Measurements from ENCODE around the gene PODXL.

PODXL gene

DNA sequence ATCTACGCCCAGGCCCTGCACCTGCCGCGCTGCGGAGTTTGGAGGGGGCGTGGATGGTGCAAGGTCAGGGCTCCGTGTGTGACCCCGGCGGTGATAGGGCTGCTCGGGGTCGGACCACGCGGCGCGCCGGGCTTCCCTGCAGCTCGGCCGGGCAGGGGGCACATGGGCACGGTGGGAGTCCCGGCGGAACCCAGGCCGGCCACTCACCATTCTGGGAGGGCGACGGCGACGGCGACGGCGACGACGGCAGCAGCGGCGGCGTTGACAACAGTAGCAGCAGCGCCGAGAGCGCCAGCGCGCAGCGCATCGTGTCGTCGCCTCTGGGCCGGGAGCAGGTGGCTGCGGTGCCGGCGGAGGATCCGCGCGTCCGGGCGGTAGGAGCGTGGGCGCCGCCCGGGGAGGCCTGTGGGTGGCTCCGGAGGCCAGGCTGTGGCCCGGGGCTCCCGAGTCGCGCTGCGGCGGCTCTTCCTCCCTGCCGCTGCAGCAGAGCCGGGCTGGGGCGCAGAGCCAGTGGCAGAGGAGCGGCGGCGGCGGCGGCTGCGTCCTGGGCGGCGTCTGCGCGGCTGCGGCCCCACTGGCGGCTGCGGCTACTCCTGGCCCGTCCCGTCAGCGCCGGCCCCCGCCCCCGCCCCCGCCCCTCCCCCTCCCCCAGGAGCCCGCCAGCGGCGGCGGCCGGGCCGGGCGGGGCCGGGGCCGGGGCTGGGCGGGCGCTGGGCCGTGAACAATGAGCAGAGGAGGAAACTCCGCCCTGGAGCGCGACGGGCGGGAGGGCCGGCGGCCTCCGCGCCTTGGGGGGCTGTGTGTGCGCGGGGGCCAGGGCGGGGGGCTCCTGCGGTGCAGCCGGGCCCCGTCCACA is at the start of gene PODXL:
PODXL (minus strand) TSS at position 576 of the 856 bp plus-strand sequence; CDS start at position 307, 269 bp downstream.
- no peak for DNase-seq (ENCODE audit: extremely low read depth, low read depth)
- peak within 1 kb of the TSS; percentile 41 for H3K4me3 ChIP-seq (replicated peaks; ENCODE audit: low read depth, low read length)

DNA sequence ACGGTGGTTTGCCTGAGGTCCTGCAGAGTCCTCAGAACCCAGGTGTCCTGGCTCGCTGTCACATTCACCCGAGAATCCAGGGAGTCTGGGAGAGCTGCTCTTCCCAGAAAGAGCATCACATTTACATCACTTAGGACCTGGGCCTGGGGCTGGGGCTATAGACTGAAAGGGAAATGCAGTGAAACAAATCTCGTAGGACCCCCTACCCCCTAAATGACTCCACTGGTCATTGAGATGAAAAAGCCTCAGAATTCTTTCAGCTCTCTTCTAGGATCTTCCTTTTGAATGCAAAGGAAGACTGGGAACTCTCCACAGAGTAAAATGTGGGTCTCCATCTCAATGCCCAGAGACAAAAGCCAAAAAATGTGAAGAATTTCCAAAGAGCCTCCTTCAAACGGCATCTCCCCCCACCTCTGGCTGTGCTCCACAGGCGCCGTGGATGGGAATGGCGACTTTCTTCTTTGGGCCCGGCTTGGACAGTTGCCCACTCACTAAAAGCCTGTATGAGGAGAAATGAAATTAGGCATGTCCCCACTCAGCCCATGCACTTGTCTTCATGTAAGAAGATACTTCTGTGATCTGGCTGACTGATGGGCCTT is 49.0 kb upstream of the PODXL start:
- DNase-seq (ENCODE audit: extremely low read depth, low read depth), result no peak
- no peak overlapping the region for H3K4me3 ChIP-seq (replicated peaks; ENCODE audit: low read depth, low read length)
- TF ChIP-seq, protein P1, sequence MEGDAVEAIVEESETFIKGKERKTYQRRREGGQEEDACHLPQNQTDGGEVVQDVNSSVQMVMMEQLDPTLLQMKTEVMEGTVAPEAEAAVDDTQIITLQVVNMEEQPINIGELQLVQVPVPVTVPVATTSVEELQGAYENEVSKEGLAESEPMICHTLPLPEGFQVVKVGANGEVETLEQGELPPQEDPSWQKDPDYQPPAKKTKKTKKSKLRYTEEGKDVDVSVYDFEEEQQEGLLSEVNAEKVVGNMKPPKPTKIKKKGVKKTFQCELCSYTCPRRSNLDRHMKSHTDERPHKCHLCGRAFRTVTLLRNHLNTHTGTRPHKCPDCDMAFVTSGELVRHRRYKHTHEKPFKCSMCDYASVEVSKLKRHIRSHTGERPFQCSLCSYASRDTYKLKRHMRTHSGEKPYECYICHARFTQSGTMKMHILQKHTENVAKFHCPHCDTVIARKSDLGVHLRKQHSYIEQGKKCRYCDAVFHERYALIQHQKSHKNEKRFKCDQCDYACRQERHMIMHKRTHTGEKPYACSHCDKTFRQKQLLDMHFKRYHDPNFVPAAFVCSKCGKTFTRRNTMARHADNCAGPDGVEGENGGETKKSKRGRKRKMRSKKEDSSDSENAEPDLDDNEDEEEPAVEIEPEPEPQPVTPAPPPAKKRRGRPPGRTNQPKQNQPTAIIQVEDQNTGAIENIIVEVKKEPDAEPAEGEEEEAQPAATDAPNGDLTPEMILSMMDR (IDR thresholded peaks at IDR 0.05; ENCODE audit: low read depth, low read length, missing control alignments), result no peak

More for the DNA sequence above, at the start of gene PODXL:
- TF ChIP-seq, protein P1 (IDR thresholded peaks at IDR 0.05; ENCODE audit: low read depth, low read length, missing control alignments), result no peak

DNA sequence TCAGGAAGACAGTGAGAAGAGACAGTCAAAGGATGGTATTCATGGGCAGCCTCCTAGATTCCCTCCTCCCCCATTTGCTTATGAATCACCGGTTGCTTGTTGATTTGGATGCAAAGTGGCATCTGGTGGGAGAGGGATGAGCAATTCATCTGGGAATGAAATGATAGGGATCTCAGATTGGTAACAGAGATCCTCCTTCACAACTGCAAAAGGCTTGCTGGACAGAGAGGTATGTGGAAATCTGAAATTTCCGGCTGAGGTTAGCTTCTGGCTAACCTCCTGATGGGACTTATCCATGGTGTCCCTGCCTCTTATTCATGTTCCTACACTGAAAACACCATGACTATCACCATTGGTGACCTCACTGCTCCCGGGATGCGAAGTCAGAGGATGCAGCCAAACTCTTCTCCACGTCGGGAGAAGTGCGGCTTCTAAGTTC is 48.4 kb upstream of the PODXL start:
- DNase-seq (ENCODE audit: extremely low read depth, low read depth), result peak; percentile 43
- TF ChIP-seq, protein P1 (IDR thresholded peaks at IDR 0.05; ENCODE audit: low read depth, low read length, missing control alignments), result no peak
- H3K4me3 ChIP-seq (replicated peaks; ENCODE audit: low read depth, low read length), result no peak overlapping the region

DNA sequence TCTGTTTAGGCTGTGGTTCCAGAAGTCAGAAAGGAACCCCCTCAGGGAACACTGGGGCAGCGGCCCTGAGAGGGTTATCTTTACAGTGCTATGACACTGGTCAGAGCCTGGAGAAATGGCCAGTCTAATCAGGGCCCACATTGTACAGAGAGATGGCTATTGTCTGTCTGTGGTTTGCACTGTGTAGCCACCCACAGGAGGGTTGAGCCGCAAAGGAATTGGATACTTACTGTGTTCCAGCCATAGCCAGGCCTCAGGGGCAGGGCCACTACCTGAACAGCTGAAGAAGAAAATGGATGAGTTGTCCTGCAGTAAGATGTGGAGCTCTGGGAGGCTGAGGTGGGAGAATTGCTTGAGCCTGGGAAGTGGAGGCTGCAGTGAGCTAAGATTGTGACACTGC is 47.5 kb upstream of the PODXL start:
- no peak for DNase-seq (ENCODE audit: extremely low read depth, low read depth)
- TF ChIP-seq, protein P1 (IDR thresholded peaks at IDR 0.05; ENCODE audit: low read depth, low read length, missing control alignments), result no peak
- no peak overlapping the region for H3K4me3 ChIP-seq (replicated peaks; ENCODE audit: low read depth, low read length)

DNA sequence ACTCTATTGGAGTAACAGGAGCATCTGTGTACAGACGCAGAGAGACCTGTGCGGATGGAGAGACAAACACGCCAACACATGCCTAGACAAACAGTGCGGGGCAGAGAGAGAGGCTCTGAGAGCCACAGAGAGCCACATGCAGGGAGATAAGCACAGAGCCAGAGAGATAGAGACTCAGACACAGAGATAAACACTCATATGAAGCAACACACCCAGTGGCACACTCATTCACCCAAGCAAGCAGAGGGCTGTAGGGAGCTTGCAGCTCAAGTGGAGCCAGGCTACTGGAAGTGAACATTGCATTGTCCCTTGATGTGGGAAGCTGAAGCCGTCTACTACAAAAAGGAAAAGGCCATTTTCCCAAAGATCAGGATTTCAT is 46.6 kb upstream of the PODXL start:
- H3K4me3 ChIP-seq (replicated peaks; ENCODE audit: low read depth, low read length), result no peak overlapping the region
- TF ChIP-seq, protein P1 (IDR thresholded peaks at IDR 0.05; ENCODE audit: low read depth, low read length, missing control alignments), result no peak
- no peak for DNase-seq (ENCODE audit: extremely low read depth, low read depth)

DNA sequence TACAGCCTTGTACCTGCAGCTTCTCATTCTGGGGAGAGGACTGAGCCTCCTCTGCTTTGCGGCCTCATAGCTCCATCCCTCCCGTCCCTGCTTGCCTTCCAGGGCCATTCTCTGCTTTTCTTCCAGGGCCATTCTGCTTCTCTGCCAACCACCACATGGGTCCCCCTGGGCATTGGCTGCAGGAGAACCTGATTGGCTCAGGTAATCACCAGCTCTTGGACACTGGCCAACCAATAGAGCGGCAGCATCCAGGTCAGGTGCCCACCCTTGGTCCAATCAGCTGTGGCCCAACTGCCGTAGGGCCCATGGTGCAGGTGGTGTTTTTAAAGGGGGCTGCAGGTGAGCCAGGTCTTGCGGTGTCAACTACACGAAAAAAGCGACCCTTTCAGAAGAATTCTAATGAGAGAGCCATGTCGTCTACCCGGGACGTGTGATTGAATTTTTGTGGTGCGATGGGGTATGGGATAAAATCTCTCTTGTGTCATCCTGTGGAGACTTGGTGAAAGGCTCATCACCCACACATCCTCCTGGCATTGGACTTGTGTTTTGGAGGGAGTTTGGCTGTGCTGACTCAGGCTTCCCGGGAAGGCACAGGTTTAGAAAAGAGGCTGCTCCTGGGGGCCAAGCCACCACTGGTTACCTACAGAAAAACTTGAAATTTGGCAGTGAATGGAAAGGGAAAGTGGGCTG is 46.0 kb upstream of the PODXL start:
- TF ChIP-seq, protein P1 (IDR thresholded peaks at IDR 0.05; ENCODE audit: low read depth, low read length, missing control alignments), result no peak
- H3K4me3 ChIP-seq (replicated peaks; ENCODE audit: low read depth, low read length), result no peak overlapping the region
- no peak for DNase-seq (ENCODE audit: extremely low read depth, low read depth)

Data from HFF-Myc (cell line).